DND-41 (cell line): Measurements from ENCODE around the gene TAS2R1.

ENCODE experiments used
- ATAC-seq: fragments of 200-7000 bp; cut with Tn5 transposase; 3 replicates; pipeline ENCODE4 v1.9.1; 2021; ENCODE audit warnings: low read depth; ENCODE audit not compliant: insufficient read depth
- DNase-seq: peaks from one replicate; pipeline ENCODE4 v3.0.0-alpha.2; 2020
- H2AFZ ChIP-seq: 2 replicates; pipeline ENCODE4 v1.6.0; 2012; ENCODE audit warnings: low read depth, low read length
- H3K27ac ChIP-seq: 2 replicates; pipeline ENCODE4 v1.5.1; 2012; ENCODE audit warnings: low read length, inconsistent platforms
- H3K27me3 ChIP-seq: fragments of 200-600 bp; sonication (generic); 2 replicates; pipeline ENCODE4 v1.6.0; 2012; ENCODE audit warnings: low read length, mild to moderate bottlenecking, inconsistent platforms; ENCODE audit not compliant: insufficient read depth, poor library complexity
- H3K36me3 ChIP-seq: 2 replicates; pipeline ENCODE4 v1.5.1; 2012; ENCODE audit warnings: low read length, inconsistent platforms; ENCODE audit not compliant: insufficient read depth
- H3K4me1 ChIP-seq: 2 replicates; pipeline ENCODE4 v1.5.1; 2012; ENCODE audit warnings: mild to moderate bottlenecking, low read length; ENCODE audit not compliant: insufficient read depth
- H3K4me2 ChIP-seq: 2 replicates; pipeline ENCODE4 v1.6.0; 2012; ENCODE audit warnings: mild to moderate bottlenecking, moderate library complexity, low read length, inconsistent platforms; ENCODE audit not compliant: insufficient read depth
- H3K4me3 ChIP-seq, 2 experiments: fragments of 200-600 bp in 1 of 2; shearing (Covaris generic) in 1 of 2; 2 replicates each; pipeline ENCODE4 v1.5.1; 2012 to 2016; ENCODE audit warnings: inconsistent platforms in 2 of 2, low read length in 2 of 2, mild to moderate bottlenecking in 2 of 2, low read depth in 1 of 2, moderate library complexity in 1 of 2
- H3K79me2 ChIP-seq: 2 replicates; pipeline ENCODE4 v1.6.0; 2012; ENCODE audit warnings: low read length, inconsistent platforms; ENCODE audit not compliant: insufficient read depth
- H3K9ac ChIP-seq: 2 replicates; pipeline ENCODE4 v1.6.0; 2012; ENCODE audit warnings: low read depth, mild to moderate bottlenecking, inconsistent platforms, low read length, moderate library complexity
- H3K9me3 ChIP-seq: 2 replicates; pipeline ENCODE4 v1.5.1; 2012; ENCODE audit warnings: low read length, moderate library complexity, mild to moderate bottlenecking, inconsistent platforms; ENCODE audit not compliant: insufficient read depth, severe bottlenecking
- H4K20me1 ChIP-seq: 2 replicates; pipeline ENCODE4 v1.6.0; 2012; ENCODE audit warnings: low read length; ENCODE audit not compliant: insufficient read depth
- CTCF ChIP-seq: IDR thresholded peaks from 2 replicates; pipeline ENCODE4 v1.5.1; 2012; ENCODE audit warnings: borderline replicate concordance, low read length, moderate library complexity, mild to moderate bottlenecking; ENCODE audit not compliant: poor library complexity, severe bottlenecking; ENCODE audit errors: extremely low read depth
- EZH2 ChIP-seq: IDR thresholded peaks from 3 replicates; pipeline ENCODE4 v1.6.1; 2012; ENCODE audit warnings: borderline replicate concordance, low read depth, mild to moderate bottlenecking, moderate library complexity, low read length, inconsistent platforms; ENCODE audit not compliant: severe bottlenecking

TAS2R1 gene

GRCh38 chr5:9608093-9608492 is 22.1 kb downstream of the TAS2R1 start:
- no peaks in the 10 kb centered on the region for H3K4me1 ChIP-seq
- no peaks in the 10 kb centered on the region for H3K9me3 ChIP-seq
- no peak overlapping the region for H2AFZ ChIP-seq
- no peak for DNase-seq
- H3K4me2 ChIP-seq: no peak overlapping the region
- no peak overlapping the region for H3K27ac ChIP-seq
- no peaks in the 10 kb centered on the region for H4K20me1 ChIP-seq
- H3K27me3 ChIP-seq: no peaks in the 10 kb centered on the region
- no peak for ATAC-seq
- no peak for TF ChIP-seq CTCF
- no peak for TF ChIP-seq EZH2
- H3K9ac ChIP-seq: no peak overlapping the region
- no peaks in the 10 kb centered on the region for H3K36me3 ChIP-seq
- no peaks in the 10 kb centered on the region for H3K79me2 ChIP-seq
- H3K4me3 ChIP-seq: no peak overlapping the region

- Histone ChIP-seq H3K27ac (no peak overlapping the region), H4K20me1 (no peaks in the 10 kb centered on the region), H3K9me3 (no peaks in the 10 kb centered on the region), H3K79me2 (no peaks in the 10 kb centered on the region), H3K4me1 (no peaks in the 10 kb centered on the region), H3K27me3 (no peaks in the 10 kb centered on the region), H3K4me3 (no peak overlapping the region), H3K36me3 (no peaks in the 10 kb centered on the region), H2AFZ (no peak overlapping the region), H3K9ac (no peak overlapping the region), H3K4me2 (no peak overlapping the region)
- ATAC-seq (no peak), DNase-seq (no peak)
- no peak for TF ChIP-seq CTCF
- TF ChIP-seq EZH2: no peak
Observed at GRCh38 chr5:9605041-9605838, 24.9 kb downstream of the TAS2R1 start.

DNA sequence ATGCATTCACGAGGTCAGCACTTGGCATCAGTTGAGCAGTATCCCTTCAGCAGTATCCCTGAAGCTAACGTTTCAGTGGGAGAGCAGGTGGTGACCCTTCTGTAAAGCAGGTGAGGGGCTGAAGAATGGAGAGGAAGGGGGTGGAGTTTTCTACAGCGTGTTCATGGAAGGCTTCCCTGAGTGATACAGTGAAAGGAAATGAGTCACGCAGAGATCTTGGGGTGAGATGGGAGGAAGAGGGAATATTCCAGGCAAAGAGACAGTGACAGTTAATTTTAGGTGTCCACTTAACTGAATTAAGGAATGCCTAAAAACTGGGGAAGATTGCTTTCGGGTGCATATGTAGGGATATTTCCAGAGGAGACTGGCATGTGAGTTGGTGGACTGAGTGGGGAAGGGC is 25.7 kb downstream of the TAS2R1 start:
- no peak for ATAC-seq
- DNase-seq: no peak

More for the DNA sequence above, 25.7 kb downstream of the TAS2R1 start:
- no peak overlapping the region for H2AFZ ChIP-seq
- no peaks in the 10 kb centered on the region for H3K36me3 ChIP-seq
- H3K9ac ChIP-seq: no peak overlapping the region
- H3K9me3 ChIP-seq: no peaks in the 10 kb centered on the region
- H4K20me1 ChIP-seq: no peaks in the 10 kb centered on the region
- H3K79me2 ChIP-seq: no peaks in the 10 kb centered on the region
- H3K4me2 ChIP-seq: no peak overlapping the region
- no peak overlapping the region for H3K27ac ChIP-seq
- no peak for TF ChIP-seq CTCF
- no peaks in the 10 kb centered on the region for H3K4me1 ChIP-seq
- H3K27me3 ChIP-seq: no peaks in the 10 kb centered on the region
- H3K4me3 ChIP-seq: no peak overlapping the region
